Heart left ventricle (tissue), 16 donors: ENCODE measurements around the gene TMEM165. TPM values are rescaled to one million over a fixed set of nuclear protein-coding genes. Genes with fewer than 3 reads are reported as not detected.

Source experiments
- ATAC-seq, 4 donors: fragments of 200-7000 bp; cut with Tn5 transposase; one replicate each; pipeline ENCODE4 v1.9.1; 2020 to 2022; ENCODE audit warnings: moderate library complexity in 4 of 4, mild to moderate bottlenecking in 3 of 4, moderate number of reproducible peaks in 1 of 4
- DNase-seq, 5 donors: peaks; one replicate each; pipeline ENCODE4 v3.0.0-alpha.2; 2020
- H3K27ac ChIP-seq, 12 donors: fragments of 200-600 bp; sonication (generic) in 4 of 12; one replicate each; pipeline versions ENCODE4 v1.5.0 to v1.8.0; 2016 to 2022; ENCODE audit warnings: mild to moderate bottlenecking in 2 of 12
- H3K27me3 ChIP-seq, 9 donors: fragments of 200-600 bp; sonication (generic) in 2 of 9; one replicate each; pipeline versions ENCODE4 v1.5.1 to v1.8.0; 2016 to 2022; ENCODE audit warnings: mild to moderate bottlenecking in 3 of 9
- H3K36me3 ChIP-seq, 9 donors: fragments of 200-600 bp; sonication (generic) in 2 of 9; one replicate each; pipeline versions ENCODE4 v1.5.0 to v1.8.0; 2018 to 2022; ENCODE audit warnings: mild to moderate bottlenecking in 2 of 9
- H3K4me1 ChIP-seq, 12 donors: fragments of 200-600 bp; sonication (generic) in 4 of 12; one replicate each; pipeline versions ENCODE4 v1.5.0 to v1.8.0; 2016 to 2022; ENCODE audit warnings: mild to moderate bottlenecking in 3 of 12
- H3K4me3 ChIP-seq, 12 donors: fragments of 200-600 bp; sonication (generic) in 4 of 12; one replicate each; pipeline versions ENCODE4 v1.5.0 to v1.8.0; 2017 to 2022; ENCODE audit warnings: mild to moderate bottlenecking in 9 of 12, moderate library complexity in 4 of 12
- H3K9me3 ChIP-seq, 12 donors: fragments of 200-600 bp; sonication (generic) in 4 of 12; one replicate each; pipeline versions ENCODE4 v1.5.0 to v1.8.0; 2016 to 2022; ENCODE audit warnings: mild to moderate bottlenecking in 1 of 12
- POLR2A ChIP-seq, 2 donors: fragments of 450-650 bp; IDR thresholded peaks; one replicate each; pipeline ENCODE4 v1.6.1; 2017; ENCODE audit warnings: antibody characterized with exemption in 2 of 2, mild to moderate bottlenecking in 2 of 2, moderate library complexity in 2 of 2
- WGBS, 4 donors: extraction: QIAGEN DNeasy Blood & Tissue Kit in 2 of 4; methylation state at CpG; one replicate each; pipeline versions ENCODE4 v1.1.5 to v1.1.7; 2013 to 2018; 5-methylcytosine and 5-hydroxymethylcytosine counted together
- intact Hi-C, 10 donors: fragments of 100-400 bp; cut with DNase I; formaldehyde crosslinking; loops; one replicate each; pipeline versions ENCODE4 v1.11.1 to v1.14.2; 2022
- long read RNA-seq, 3 donors: library from polyadenylated mRNA; unstranded; transcript quantifications; one replicate each; pipeline ENCODE4 v2.0.0, GENCODE V29; 2020 to 2021
- polyA plus RNA-seq, 2 donors: library from polyadenylated mRNA; stranded (reverse); fragments of 200-250 nt; gene quantifications; one replicate each; pipeline ENCODE4 v1.2.3, GENCODE V29; 2013
- total RNA-seq, 9 donors: library from RNA; depleted of rRNA in 2 of 9; stranded (reverse); fragments of >200 nt in 2 of 9; fragmentation: NEBNext Ultra II Directional in 3 of 9; extraction: Animal tissue kit (Norgen Biotek cat#: 25700) in 3 of 9; gene quantifications; one replicate each; pipeline versions ENCODE4 v1.1.0 to v1.2.4, GENCODE V29; 2016 to 2023
- TF ChIP-seq, protein P1 (sequence below), 12 donors: fragments of 200-600 bp; sonication (generic) in 4 of 12; IDR thresholded peaks; one replicate each; pipeline versions ENCODE4 v1.5.0 to v1.8.0; 2018 to 2022; ENCODE audit warnings: antibody characterized with exemption in 12 of 12, mild to moderate bottlenecking in 5 of 12
- donor health status: ischemic (EF 13 %, LVEDD 7.1; RV severe dilation, severe dysfunction).
- donor health status: healthy with polysubstance abuse.
- donor health status: DM: no; HTN: yes; CAD: no.
- donor health status: DM: no; HTN: no; CAD: no.
- donor health status: ischemic (EF 25% LVEDD 6.9; RV normal size, moderate dysfunction).
- donor health status: ischemic (EF 25% LVEDD 5.7; RV mildly dilated, moderate dysfunction).
- donor health status: healthy.
- donor health status: DM: yes; HTN: yes; CAD: no.
- donor health status: ischemic (EF 35%, LVEDD 5.7; RV mildly dilated, moderate dysfunction).
- donor health status: nonischemic (EF 11% LVEDD 7.7; RV severe dilation, severe dysfunction).
- donor health status: DM: yes; HTN: yes; CAD: no.
- donor health status: PGD.
- donor health status: ischemic (EF 29% LVEDD 5.4; RV normal size, mild dysfunction).
- donor health status: nonischemic (EF 23%, LVEDD 6.1; RV moderate dilation, normal function).

The TMEM165 gene
- total RNA-seq (10 to 100 TPM; 28.2 to 78.3 (median 53.9) TPM), polyA plus RNA-seq (10 to 100 TPM; 36.4 to 78.7 TPM)
- long read RNA-seq, donor 1, transcript TMEM165-201 (6 exons, 1,928 nt), result major isoform, 55 of 66 reads
- long read RNA-seq, donor 1, partial matches to known transcripts, result 1 of 66 reads
- long read RNA-seq, donor 1, other reads (novel, unspliced or antisense), result 8 of 66 reads
- long read RNA-seq, donor 2, transcript TMEM165-204 (3 exons, 828 nt), result minor isoform, 5 of 205 reads
- long read RNA-seq, donor 2, transcript TMEM165-201 (6 exons, 1,928 nt), result major isoform, 171 of 205 reads
- long read RNA-seq, donor 2, partial matches to known transcripts, result 9 of 205 reads
- long read RNA-seq, donor 2, other reads (novel, unspliced or antisense), result 19 of 205 reads
- long read RNA-seq, donor 3, transcript TMEM165-201 (6 exons, 1,928 nt), result major isoform, 106 of 118 reads
- long read RNA-seq, donor 3, partial matches to known transcripts, result 2 of 118 reads
- long read RNA-seq, donor 3, other reads (novel, unspliced or antisense), result 8 of 118 reads

DNA sequence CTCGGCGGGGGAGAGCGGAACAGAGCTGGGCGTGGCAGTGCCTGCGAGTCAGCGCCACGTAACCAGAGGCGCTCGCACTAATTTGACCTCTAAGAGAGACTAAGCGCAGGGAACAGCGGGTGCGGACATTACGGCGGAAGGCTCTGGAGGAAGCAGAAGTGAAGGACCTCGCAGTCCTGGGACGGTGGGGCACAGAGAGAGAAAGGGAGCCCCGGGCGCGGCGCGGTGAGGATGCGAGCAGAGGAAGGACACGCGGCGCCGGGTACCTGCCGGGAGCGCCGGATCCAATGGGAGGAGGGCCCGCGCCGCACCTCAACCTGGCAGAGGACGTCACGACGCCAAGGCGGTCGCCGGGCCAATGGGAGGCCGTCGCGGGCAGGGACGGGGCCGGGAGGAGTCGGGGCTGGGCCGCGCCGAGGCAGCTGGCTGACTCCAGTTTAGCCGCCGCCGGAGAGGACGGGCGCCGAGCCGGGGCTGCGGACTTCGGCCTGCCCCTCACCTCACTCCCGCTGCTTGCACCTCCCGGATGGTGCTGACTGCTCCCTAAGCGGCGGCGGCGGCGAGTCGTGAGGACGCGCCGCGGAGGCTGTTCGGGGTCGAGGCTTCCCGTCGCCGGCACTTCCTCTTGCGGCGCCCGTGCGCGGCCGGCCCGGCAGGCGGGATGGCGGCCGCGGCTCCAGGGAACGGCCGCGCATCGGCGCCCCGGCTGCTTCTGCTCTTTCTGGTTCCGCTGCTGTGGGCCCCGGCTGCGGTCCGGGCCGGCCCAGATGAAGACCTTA lies at the start of gene TMEM165:
Gene TMEM165 (plus strand): TSS at position 429 of the 779 bp plus-strand sequence. CDS start 233 bp downstream, at position 662.
- Histone ChIP-seq H3K4me3 (peak within 1 kb of the TSS; percentile 63 to 100 (median 94)), H3K27ac (peak within 1 kb of the TSS; percentile 96 to 100 (median 98)), H3K4me1 (peaks cover 0 to 42% (median 33%) of the 10 kb centered on the region in 12 donors), H3K9me3 (no peaks in the 10 kb centered on the region), H3K36me3 (peaks cover 0 to 17% (median 0%) of the 10 kb centered on the region in 9 donors), H3K27me3 (no peaks in the 10 kb centered on the region)
- DNase-seq (peak; percentile 93 to 96 (median 93)), ATAC-seq (peak; percentile 94 to 98 (median 98))
- intact Hi-C loops, result loop anchor here (1.0 to 10.0 kb wide), 8 partner anchors 48 to 613 kb away; partner anchors contain the start of genes SRD5A3 (in 10 of the 10) and CLOCK (in 3 of the 10)
- TF ChIP-seq, protein P1, sequence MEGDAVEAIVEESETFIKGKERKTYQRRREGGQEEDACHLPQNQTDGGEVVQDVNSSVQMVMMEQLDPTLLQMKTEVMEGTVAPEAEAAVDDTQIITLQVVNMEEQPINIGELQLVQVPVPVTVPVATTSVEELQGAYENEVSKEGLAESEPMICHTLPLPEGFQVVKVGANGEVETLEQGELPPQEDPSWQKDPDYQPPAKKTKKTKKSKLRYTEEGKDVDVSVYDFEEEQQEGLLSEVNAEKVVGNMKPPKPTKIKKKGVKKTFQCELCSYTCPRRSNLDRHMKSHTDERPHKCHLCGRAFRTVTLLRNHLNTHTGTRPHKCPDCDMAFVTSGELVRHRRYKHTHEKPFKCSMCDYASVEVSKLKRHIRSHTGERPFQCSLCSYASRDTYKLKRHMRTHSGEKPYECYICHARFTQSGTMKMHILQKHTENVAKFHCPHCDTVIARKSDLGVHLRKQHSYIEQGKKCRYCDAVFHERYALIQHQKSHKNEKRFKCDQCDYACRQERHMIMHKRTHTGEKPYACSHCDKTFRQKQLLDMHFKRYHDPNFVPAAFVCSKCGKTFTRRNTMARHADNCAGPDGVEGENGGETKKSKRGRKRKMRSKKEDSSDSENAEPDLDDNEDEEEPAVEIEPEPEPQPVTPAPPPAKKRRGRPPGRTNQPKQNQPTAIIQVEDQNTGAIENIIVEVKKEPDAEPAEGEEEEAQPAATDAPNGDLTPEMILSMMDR (IDR thresholded peaks at IDR 0.05), result peak in 1 of 12 donors; percentile 7
- peak; percentile 68 to 97 for TF ChIP-seq POLR2A (IDR thresholded peaks at IDR 0.05)
- 0 to 1% (median 0%) methylated on average over 38 to 95 of the region's 95 CpGs for WGBS, 4 donors

DNA sequence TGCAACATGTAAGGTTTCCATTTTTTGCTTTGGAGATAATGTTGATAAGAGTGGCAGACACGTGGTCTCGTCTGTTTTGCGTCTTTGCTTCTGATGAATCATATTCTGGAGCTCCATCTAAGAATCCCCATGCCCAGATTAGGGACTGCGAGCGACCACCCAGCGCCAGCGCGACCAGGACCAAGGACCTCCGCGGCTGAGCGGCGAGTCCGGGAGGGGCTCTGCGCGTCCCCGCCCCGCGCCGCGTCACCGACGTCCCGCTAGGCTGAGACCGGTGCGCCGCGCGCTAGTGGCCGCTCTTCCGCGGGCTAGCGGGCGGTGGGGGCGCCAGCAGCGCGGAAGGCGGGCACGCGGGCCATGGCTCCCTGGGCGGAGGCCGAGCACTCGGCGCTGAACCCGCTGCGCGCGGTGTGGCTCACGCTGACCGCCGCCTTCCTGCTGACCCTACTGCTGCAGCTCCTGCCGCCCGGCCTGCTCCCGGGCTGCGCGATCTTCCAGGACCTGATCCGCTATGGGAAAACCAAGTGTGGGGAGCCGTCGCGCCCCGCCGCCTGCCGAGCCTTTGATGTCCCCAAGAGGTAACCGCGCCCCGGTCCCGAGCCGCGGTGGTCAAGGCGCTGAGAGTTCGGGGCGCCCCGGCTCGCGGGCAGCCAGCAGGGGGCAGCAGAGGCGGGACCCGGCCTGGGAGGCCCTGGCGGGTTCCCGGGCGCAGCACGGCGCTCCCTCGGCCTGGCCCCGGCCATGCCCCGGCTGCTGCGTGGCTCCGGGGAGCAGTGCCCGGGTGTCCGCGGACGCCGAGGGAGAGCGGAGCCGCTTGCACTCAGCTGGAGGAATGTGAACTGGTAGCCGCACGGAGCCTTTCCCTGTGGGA lies 49.5 kb upstream of the TMEM165 start, which contains the start of gene SRD5A3:
Gene SRD5A3 (plus strand): TSS at position 263 of the 871 bp plus-strand sequence. CDS start 95 bp downstream, at position 358.
- Histone ChIP-seq H3K4me1 (peaks cover 4 to 31% (median 16%) of the 10 kb centered on the region in 12 donors), H3K4me3 (peak within 1 kb of the TSS; percentile 48 to 97 (median 80)), H3K27ac (peak within 1 kb of the TSS; percentile 89 to 100 (median 98)), H3K9me3 (no peaks in the 10 kb centered on the region), H3K27me3 (no peaks in the 10 kb centered on the region), H3K36me3 (peaks cover 0 to under 1% (median 0%) of the 10 kb centered on the region in 9 donors)
- TF ChIP-seq POLR2A (IDR thresholded peaks at IDR 0.05), result peak in 1 of 2 donors; percentile 72
- TF ChIP-seq, protein P1 (IDR thresholded peaks at IDR 0.05), result peak; percentile 90 to 99 (median 98)
- intact Hi-C loops, result loop anchor here (1.0 to 10.0 kb wide), 17 partner anchors 49 to 529 kb away; partner anchors contain the start of genes TMEM165 (in 8 of the 10), CLOCK (in 6 of the 10) and EXOC1 (in 2 of the 10)
- ATAC-seq, result peak; percentile 94 to 98 (median 96)
- WGBS, 4 donors, result 0 to 1% (median 0%) methylated on average over 15 to 95 of the region's 95 CpGs
- DNase-seq, result peak; percentile 86 to 94 (median 88)

DNA sequence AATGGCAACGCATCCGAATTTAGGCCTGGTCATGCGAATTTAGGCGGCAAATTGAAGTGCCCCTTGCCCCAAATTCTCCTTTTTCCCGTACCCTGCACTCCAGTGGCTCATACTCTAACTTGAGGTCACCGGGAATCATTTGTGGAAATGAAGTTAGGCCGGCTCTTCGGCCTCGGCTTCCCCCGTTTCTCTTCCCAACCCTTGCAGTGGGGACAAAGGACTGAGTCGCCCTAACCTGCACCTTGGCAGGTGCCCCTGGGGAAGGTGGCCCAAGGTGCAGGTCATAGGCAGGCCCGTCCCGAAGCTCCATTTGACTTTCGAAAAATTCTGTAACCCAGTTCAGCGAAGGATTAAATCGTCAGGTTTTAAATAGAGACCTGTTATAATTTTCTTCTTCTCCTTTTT lies 48.9 kb upstream of the TMEM165 start:
- peaks cover 0 to 7% (median 0%) of the 10 kb centered on the region in 9 donors for H3K36me3 ChIP-seq
- H3K27me3 ChIP-seq, result no peaks in the 10 kb centered on the region
- DNase-seq (no peak), ATAC-seq (peak in 1 of 4 donors; percentile 2)
- no peaks in the 10 kb centered on the region for H3K9me3 ChIP-seq
- 37 to 54% (median 38%) methylated on average over 12 to 16 of the region's 16 CpGs for WGBS, 4 donors
- peak overlapping the region; percentile 48 to 97 (median 80) for H3K4me3 ChIP-seq
- intact Hi-C loops, result loop anchor here (1.0 to 10.0 kb wide), 17 partner anchors 48 to 528 kb away; partner anchors contain the start of genes TMEM165 (in 8 of the 10), CLOCK (in 6 of the 10) and EXOC1 (in 2 of the 10)
- peak overlapping the region; percentile 89 to 100 (median 98) for H3K27ac ChIP-seq
- TF ChIP-seq POLR2A (IDR thresholded peaks at IDR 0.05), result no peak
- TF ChIP-seq, protein P1 (IDR thresholded peaks at IDR 0.05), result no peak
- peaks cover 4 to 31% (median 16%) of the 10 kb centered on the region in 12 donors for H3K4me1 ChIP-seq
